Activated CD4-positive, alpha-beta T cell treated with anti-CD3 and anti-CD28 coated beads, Interleukin-2, amount 50 U/mL, for 1 hour (primary cell): ENCODE data around the gene KCNJ10.
A peak's percentile ranks its signal among the peaks of the same experiment; 100 is the strongest.
"Not testable (repeated sequence)": the region's sequence is repeated elsewhere in the genome, so short reads cannot be mapped to it uniquely, and the experiment has no call there.

Experiments used
- DNase-seq: peaks from one replicate; pipeline ENCODE4 v3.0.0-alpha.2; 2020

KCNJ10 gene

GRCh38 chr1:160069460-160070231 lies at the start of gene KCNJ10:
TSS of gene KCNJ10 (minus strand) at chr1:160070160. CDS start at chr1:160042532, 27,628 bp downstream.
- DNase-seq = no peak

GRCh38 chr1:160118928-160119327 lies 49.0 kb upstream of the KCNJ10 start:
- DNase-seq = no peak

- DNase-seq = no peak
These were observed 47.8 kb upstream of the KCNJ10 start for GRCh38 chr1:160117709-160118183.

GRCh38 chr1:160117300-160117699 lies 47.3 kb upstream of the KCNJ10 start:
- no peak for DNase-seq

- DNase-seq = no peak
These were observed 46.6 kb upstream of the KCNJ10 start for GRCh38 chr1:160116283-160117147.

- DNase-seq = no peak
These were observed 45.8 kb upstream of the KCNJ10 start, which contains the start of gene ATP1A2 for GRCh38 chr1:160115545-160116282. TSS of gene ATP1A2 (plus strand) at chr1:160115759. CDS start at chr1:160115862, 103 bp downstream.

- DNase-seq = no peak
These were observed 44.1 kb upstream of the KCNJ10 start for GRCh38 chr1:160114085-160114484.

GRCh38 chr1:160113407-160113806 lies 43.4 kb upstream of the KCNJ10 start:
- no peak for DNase-seq

- DNase-seq = no peak
These were observed 42.4 kb upstream of the KCNJ10 start for GRCh38 chr1:160112357-160112756.

GRCh38 chr1:160111462-160111861 lies 41.5 kb upstream of the KCNJ10 start:
- DNase-seq = not testable (repeated sequence)

GRCh38 chr1:160109686-160110085 lies 39.7 kb upstream of the KCNJ10 start:
- no peak for DNase-seq

GRCh38 chr1:160108888-160109662 lies 39.1 kb upstream of the KCNJ10 start:
- DNase-seq = no peak

- DNase-seq = no peak
These were observed 37.6 kb upstream of the KCNJ10 start for GRCh38 chr1:160107512-160107911.

GRCh38 chr1:160105155-160105554 lies 35.2 kb upstream of the KCNJ10 start:
- DNase-seq = no peak

- DNase-seq = no peak
These were observed 34.5 kb upstream of the KCNJ10 start for GRCh38 chr1:160104486-160104885.

GRCh38 chr1:160103658-160104408 lies 33.9 kb upstream of the KCNJ10 start:
- DNase-seq = no peak

GRCh38 chr1:160101717-160102522 lies 32.0 kb upstream of the KCNJ10 start:
- DNase-seq = no peak

GRCh38 chr1:160101037-160101716 lies 31.2 kb upstream of the KCNJ10 start:
- peak; percentile 68 for DNase-seq

GRCh38 chr1:160099716-160100375 lies 29.9 kb upstream of the KCNJ10 start:
- no peak for DNase-seq
